Common myeloid progenitor, CD34-positive (primary cell): ENCODE data around the gene SLC5A1.

Experiments used
- CTCF ChIA-PET: fragments of 350-600 bp; sonication (Branson Sonifier 250); formaldehyde crosslinking; loops from one replicate; lab custom pipeline; 2021; ENCODE audit warnings: antibody characterized with exemption; lab: Charles Lee
- POLR2A ChIA-PET: fragments of 350-600 bp; sonication (Branson Sonifier 250); formaldehyde crosslinking; loops from one replicate; lab custom pipeline; 2021; ENCODE audit warnings: antibody characterized with exemption; lab: Charles Lee
- DNase-seq, 3 donors: peaks; one replicate each; pipeline versions ENCODE4 v3.0.0 to v3.0.0-alpha.2; 2013
- H3K27ac ChIP-seq, 2 experiments: 1 replicate in 1 of 2; 2 replicates in 1 of 2; pipeline ENCODE4 v1.7.0; 2013; ENCODE audit warnings: inconsistent platforms in 2 of 2, low read length in 2 of 2, mild to moderate bottlenecking in 2 of 2, low read depth in 1 of 2, moderate library complexity in 1 of 2; ENCODE audit not compliant: severe bottlenecking in 2 of 2, insufficient read depth in 1 of 2, poor library complexity in 1 of 2
- H3K27me3 ChIP-seq, 5 experiments: replicated peaks in 2 of 5; 1 replicate in 3 of 5; 2 replicates in 2 of 5; pipeline versions ENCODE4 v1.6.1 to v1.7.0; 2013; ENCODE audit warnings: low read length in 4 of 5, mild to moderate bottlenecking in 2 of 5, moderate library complexity in 2 of 5, inconsistent platforms in 1 of 5; ENCODE audit not compliant: insufficient read depth in 5 of 5, control insufficient read depth in 4 of 5
- H3K36me3 ChIP-seq, 4 experiments: 1 replicate in 2 of 4; 2 replicates in 2 of 4; pipeline versions ENCODE4 v1.6.1 to v1.7.0; 2013; ENCODE audit warnings: low read length in 3 of 4, control low read depth in 1 of 4, mild to moderate bottlenecking in 1 of 4; ENCODE audit not compliant: control insufficient read depth in 4 of 4, insufficient read depth in 4 of 4
- H3K4me1 ChIP-seq, 4 experiments: 1 replicate in 3 of 4; 2 replicates in 1 of 4; pipeline versions ENCODE4 v1.6.1 to v1.7.1; 2013; ENCODE audit warnings: low read length in 3 of 4, mild to moderate bottlenecking in 3 of 4, control low read depth in 1 of 4, inconsistent platforms in 1 of 4, moderate library complexity in 1 of 4; ENCODE audit not compliant: control insufficient read depth in 4 of 4, insufficient read depth in 4 of 4; ENCODE audit errors: control extremely low read depth in 1 of 4
- H3K4me3 ChIP-seq, 7 experiments: 1 replicate in 4 of 7; 2 replicates in 3 of 7; pipeline versions ENCODE4 v1.5.1 to v1.7.0; 2013; ENCODE audit warnings: mild to moderate bottlenecking in 7 of 7, low read length in 6 of 7, moderate library complexity in 6 of 7, inconsistent platforms in 2 of 7, low read depth in 2 of 7, control low read depth in 1 of 7; ENCODE audit not compliant: insufficient read depth in 4 of 7, control insufficient read depth in 1 of 7; ENCODE audit errors: extremely low read depth in 1 of 7
- H3K9me3 ChIP-seq, 5 experiments: 1 replicate in 4 of 5; 2 replicates in 1 of 5; pipeline versions ENCODE4 v1.6.1 to v1.7.1; 2013; ENCODE audit warnings: low read length in 4 of 5, mild to moderate bottlenecking in 2 of 5, inconsistent platforms in 1 of 5, low read depth in 1 of 5, moderate library complexity in 1 of 5; ENCODE audit not compliant: control insufficient read depth in 4 of 5, insufficient read depth in 2 of 5; ENCODE audit errors: control extremely low read depth in 1 of 5
- WGBS: methylation state at CpG from one replicate; pipeline ENCODE4 v1.1.5; 2013; ENCODE audit not compliant: insufficient coverage; 5-methylcytosine and 5-hydroxymethylcytosine counted together

Gene SLC5A1

DNA sequence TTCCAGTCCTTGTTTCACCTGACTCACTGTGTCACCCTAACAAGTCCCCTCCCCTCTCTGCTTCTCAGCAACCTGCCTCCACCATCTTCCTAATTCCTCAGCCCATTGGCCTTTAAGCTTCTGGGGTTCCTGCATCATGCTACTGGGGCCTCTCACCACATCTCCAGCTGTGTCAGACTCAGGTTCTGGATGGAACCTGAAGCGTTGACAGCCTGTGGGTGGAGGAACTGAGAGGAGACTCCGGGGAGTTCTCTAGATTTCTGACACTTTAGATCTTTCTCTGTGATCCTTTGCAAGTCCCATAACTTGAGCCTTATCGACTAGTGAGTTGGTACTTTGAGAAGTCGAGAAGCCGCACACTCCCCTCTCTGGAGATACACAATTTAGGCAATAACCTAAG lies 11.6 kb upstream of the SLC5A1 start:
- no peak for DNase-seq
- Histone ChIP-seq H3K27me3 (peaks cover 0 to 9% (median 2%) of the 10 kb centered on the region in 5 experiments), H3K4me3 (no peak overlapping the region), H3K27ac (no peak overlapping the region), H3K36me3 (no peaks in the 10 kb centered on the region), H3K9me3 (peaks cover 0 to 1% (median 0%) of the 10 kb centered on the region in 5 experiments), H3K4me1 (no peaks in the 10 kb centered on the region)
- ChIA-PET CTCF (no interaction called here), POLR2A (no interaction called here)
- 92% methylated on average over 5 of the region's 5 CpGs for WGBS

DNA sequence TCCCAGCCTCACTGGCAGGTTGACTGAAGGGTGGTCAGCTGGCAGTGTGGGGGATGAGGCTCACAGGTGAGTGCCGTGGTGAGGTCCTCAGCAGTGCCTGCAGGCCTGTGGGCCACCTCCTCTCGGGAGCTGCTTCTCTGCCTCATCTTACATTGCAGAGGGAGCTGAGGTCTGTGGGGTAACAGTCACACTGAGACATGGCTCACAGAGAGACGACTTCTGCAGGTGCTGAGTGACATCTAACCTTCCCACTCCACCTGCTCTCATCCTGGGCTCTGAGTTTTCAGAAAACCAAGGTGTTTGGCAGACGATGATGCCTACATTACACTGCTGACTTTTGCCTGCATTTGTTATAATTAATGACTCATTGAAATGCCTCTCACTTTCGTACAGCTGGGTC lies 8.8 kb upstream of the SLC5A1 start:
- H3K27ac ChIP-seq = no peak overlapping the region
- H3K36me3 ChIP-seq = no peaks in the 10 kb centered on the region
- 93% methylated on average over 5 of the region's 5 CpGs for WGBS
- DNase-seq = no peak
- no peaks in the 10 kb centered on the region for H3K4me1 ChIP-seq
- H3K9me3 ChIP-seq = no peaks in the 10 kb centered on the region
- ChIA-PET CTCF (no interaction called here), POLR2A (no interaction called here)
- peaks cover 0 to 9% (median 6%) of the 10 kb centered on the region in 5 experiments for H3K27me3 ChIP-seq
- no peak overlapping the region for H3K4me3 ChIP-seq

DNA sequence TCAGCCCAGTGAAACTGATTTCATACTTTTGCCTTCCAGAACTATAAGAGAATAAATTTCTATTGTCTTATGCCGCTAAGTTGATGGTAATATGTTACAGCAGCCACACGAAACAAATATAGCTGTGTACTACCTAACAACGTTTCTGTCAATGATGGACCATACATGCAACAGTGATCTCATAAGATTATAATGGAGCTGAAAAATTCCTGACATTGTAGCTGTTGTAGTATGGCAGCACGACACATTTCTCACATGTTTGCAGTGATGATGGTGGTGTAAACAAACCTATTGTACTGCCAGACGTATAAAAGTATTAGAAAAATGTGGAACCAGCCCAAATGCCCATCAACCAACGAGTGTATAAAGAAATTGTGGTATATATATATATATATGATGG lies 5.8 kb upstream of the SLC5A1 start:
- WGBS = 90% methylated on average over 2 of the region's 6 CpGs
- Histone ChIP-seq H3K4me1 (no peaks in the 10 kb centered on the region), H3K27me3 (peaks cover 8 to 32% (median 13%) of the 10 kb centered on the region in 5 experiments), H3K27ac (no peak overlapping the region), H3K9me3 (no peaks in the 10 kb centered on the region), H3K36me3 (no peaks in the 10 kb centered on the region), H3K4me3 (no peak overlapping the region)
- no peak for DNase-seq
- ChIA-PET CTCF (no interaction called here), POLR2A (no interaction called here)

DNA sequence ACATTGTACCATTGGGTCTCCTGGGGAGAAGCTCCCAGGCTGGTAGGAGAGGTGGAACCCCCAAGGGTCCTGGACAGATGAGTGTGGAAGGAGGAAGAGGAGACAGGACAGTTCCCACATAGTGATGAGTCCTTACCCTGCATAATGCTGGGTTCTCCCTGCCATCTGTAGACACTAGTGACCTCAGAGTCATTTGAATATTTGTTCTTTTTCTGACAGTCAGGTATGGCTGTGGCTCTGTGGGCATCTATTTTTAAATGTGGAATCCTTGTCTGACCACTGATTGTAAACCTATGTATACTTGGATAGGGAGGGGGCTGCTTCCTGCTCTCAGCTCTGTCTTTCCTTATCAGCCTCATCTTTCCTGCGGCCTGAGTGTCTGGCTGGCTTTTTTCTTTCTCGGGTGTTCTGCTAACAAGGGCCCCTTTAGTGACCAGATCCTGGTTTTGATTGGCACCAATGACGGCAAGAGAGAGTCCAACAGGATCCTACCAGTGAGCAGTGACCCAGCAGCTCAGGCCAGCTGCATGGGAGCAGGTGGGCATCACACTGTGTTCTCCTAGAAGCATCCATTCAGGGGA lies 2.6 kb upstream of the SLC5A1 start:
- Histone ChIP-seq H3K36me3 (no peaks in the 10 kb centered on the region), H3K4me1 (no peaks in the 10 kb centered on the region), H3K4me3 (no peak overlapping the region), H3K9me3 (no peaks in the 10 kb centered on the region), H3K27me3 (peaks cover 13 to 62% (median 22%) of the 10 kb centered on the region in 5 experiments), H3K27ac (no peak overlapping the region)
- DNase-seq = no peak
- POLR2A ChIA-PET = no interaction called here
- WGBS = 55% methylated on average over 3 of the region's 3 CpGs
- CTCF ChIA-PET = no interaction called here

DNA sequence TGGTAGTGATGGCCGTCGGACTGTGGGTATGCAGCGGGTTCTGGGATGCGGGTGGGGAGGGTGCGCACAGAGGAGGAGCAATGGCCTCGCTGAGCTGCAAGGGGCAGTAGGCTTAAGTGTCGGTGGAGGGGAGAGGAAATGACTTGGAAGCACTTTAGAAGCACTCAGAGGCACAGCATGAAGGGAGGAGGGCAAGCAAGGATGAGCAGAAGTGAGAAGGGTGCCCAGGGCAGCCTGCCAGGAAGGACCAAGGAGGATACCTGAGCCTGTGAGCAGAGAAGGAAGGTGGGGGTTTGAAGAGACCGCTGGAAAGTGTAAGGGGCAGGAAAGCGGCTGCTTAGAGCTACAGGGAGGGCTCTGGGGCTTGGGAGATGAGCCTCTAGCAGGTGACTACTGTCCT lies 330 bp downstream of the SLC5A1 start:
- no peaks in the 10 kb centered on the region for H3K4me1 ChIP-seq
- CTCF ChIA-PET = no interaction called here
- H3K27me3 ChIP-seq = peaks cover 10 to 64% (median 29%) of the 10 kb centered on the region in 5 experiments
- 54% methylated on average over 6 of the region's 9 CpGs for WGBS
- H3K4me3 ChIP-seq = no peak overlapping the region
- no peaks in the 10 kb centered on the region for H3K9me3 ChIP-seq
- POLR2A ChIA-PET = no interaction called here
- H3K27ac ChIP-seq = no peak overlapping the region
- no peaks in the 10 kb centered on the region for H3K36me3 ChIP-seq
- no peak for DNase-seq

DNA sequence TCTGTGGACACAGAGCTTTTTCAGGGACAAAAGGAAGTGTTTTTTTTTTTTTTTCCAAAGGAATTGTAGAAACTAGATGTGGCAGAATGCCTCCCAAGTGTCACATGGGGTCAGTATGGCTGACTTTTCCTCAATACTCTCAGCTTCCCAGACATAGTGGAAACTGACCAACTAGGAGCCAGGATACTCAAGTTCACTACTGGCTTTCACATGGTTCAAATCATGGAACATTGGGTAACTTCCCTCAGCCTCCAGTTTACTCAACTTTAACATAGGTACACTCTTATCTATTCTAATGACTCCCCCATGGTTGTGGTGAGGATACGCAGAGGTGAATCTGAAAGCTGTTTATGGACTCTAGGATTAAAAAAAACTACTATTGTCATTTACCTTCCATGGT lies 1.4 kb downstream of the SLC5A1 start:
- no peak overlapping the region for H3K27ac ChIP-seq
- peaks cover 10 to 58% (median 29%) of the 10 kb centered on the region in 5 experiments for H3K27me3 ChIP-seq
- H3K4me3 ChIP-seq = no peak overlapping the region
- WGBS = no CpG with 5 or more reads among the region's 1 CpG
- H3K4me1 ChIP-seq = no peaks in the 10 kb centered on the region
- ChIA-PET POLR2A (no interaction called here), CTCF (no interaction called here)
- H3K9me3 ChIP-seq = no peaks in the 10 kb centered on the region
- no peaks in the 10 kb centered on the region for H3K36me3 ChIP-seq
- no peak for DNase-seq

DNA sequence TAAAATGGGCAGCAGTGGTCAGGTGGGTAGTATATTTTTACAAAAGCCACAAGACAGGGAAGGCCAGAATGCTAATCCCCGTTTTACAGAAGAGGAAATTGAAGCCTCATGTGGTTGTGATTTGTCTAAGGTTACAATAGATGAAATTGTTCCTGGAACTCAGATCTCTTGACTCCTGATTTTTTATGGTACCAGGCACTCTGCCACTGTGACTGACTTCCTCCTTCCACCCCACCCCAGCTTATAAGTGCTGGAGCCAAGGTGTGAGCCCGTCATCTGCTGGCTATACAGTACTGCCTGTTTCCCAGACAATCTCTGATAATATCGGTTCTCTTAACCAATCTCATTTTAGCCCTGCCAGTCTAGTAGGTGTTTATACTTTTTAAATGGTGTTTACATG lies 1.9 kb downstream of the SLC5A1 start:
- WGBS = 0% methylated on average over 1 of the region's 3 CpGs
- no peak overlapping the region for H3K27ac ChIP-seq
- H3K4me1 ChIP-seq = no peaks in the 10 kb centered on the region
- H3K36me3 ChIP-seq = no peaks in the 10 kb centered on the region
- peaks cover 10 to 56% (median 29%) of the 10 kb centered on the region in 5 experiments for H3K27me3 ChIP-seq
- ChIA-PET POLR2A (no interaction called here), CTCF (no interaction called here)
- no peaks in the 10 kb centered on the region for H3K9me3 ChIP-seq
- no peak overlapping the region for H3K4me3 ChIP-seq
- DNase-seq = no peak
